HepG2 (cell line): ENCODE results near the gene TMEM63B. TPM values are rescaled to one million over a fixed set of nuclear protein-coding genes. Genes with fewer than 3 reads are reported as not detected.
A peak's percentile ranks its signal among the peaks of the same experiment; 100 is the strongest.

Source experiments
- CBFB ChIP-seq: sonication (generic); formaldehyde crosslinking; IDR thresholded peaks from 2 replicates; pipeline ENCODE4 v1.4.0; 2020; ENCODE audit warnings: missing genetic modification reagents
- IKZF4 ChIP-seq: sonication (generic); formaldehyde crosslinking; IDR thresholded peaks from 2 replicates; pipeline ENCODE4 v1.5.1; 2020; ENCODE audit warnings: borderline replicate concordance, mild to moderate bottlenecking, low read depth, missing genetic modification reagents; ENCODE audit errors: not compliant biosample characterization
- JUN ChIP-seq: sonication (generic); formaldehyde crosslinking; IDR thresholded peaks from 2 replicates; pipeline ENCODE4 v1.4.0; 2020; ENCODE audit warnings: mild to moderate bottlenecking, missing genetic modification reagents
- KLF11 ChIP-seq: IDR thresholded peaks from 2 replicates; pipeline ENCODE4 v1.6.1; 2016; ENCODE audit warnings: missing compliant biosample characterization
- KLF15 ChIP-seq: sonication (generic); formaldehyde crosslinking; IDR thresholded peaks from 2 replicates; pipeline ENCODE4 v1.8.1; 2023; ENCODE audit warnings: borderline replicate concordance, mild to moderate bottlenecking, inconsistent platforms, missing genetic modification reagents, mixed read lengths
- MED1 ChIP-seq: sonication (generic); formaldehyde crosslinking; IDR thresholded peaks from 2 replicates; pipeline ENCODE4 v1.4.0; 2020; ENCODE audit warnings: missing genetic modification reagents
- MED13 ChIP-seq: sonication (generic); formaldehyde crosslinking; IDR thresholded peaks from 2 replicates; pipeline ENCODE4 v1.5.0; 2020; ENCODE audit warnings: missing genetic modification reagents
- MYC ChIP-seq: sonication (generic); formaldehyde crosslinking; IDR thresholded peaks from 2 replicates; pipeline ENCODE4 v1.9.0; 2021; ENCODE audit warnings: missing genetic modification reagents, borderline replicate concordance
- PAWR ChIP-seq: sonication (generic); formaldehyde crosslinking; IDR thresholded peaks from 2 replicates; pipeline ENCODE4 v1.4.0; 2020; ENCODE audit warnings: missing genetic modification reagents, mild to moderate bottlenecking, borderline replicate concordance
- PAX8 ChIP-seq: sonication (generic); formaldehyde crosslinking; IDR thresholded peaks from 2 replicates; pipeline ENCODE4 v1.8.0; 2022; ENCODE audit warnings: mild to moderate bottlenecking, missing genetic modification reagents, borderline replicate concordance
- PITX1 ChIP-seq: sonication (generic); formaldehyde crosslinking; IDR thresholded peaks from 2 replicates; pipeline ENCODE4 v1.5.1; 2020; ENCODE audit warnings: mild to moderate bottlenecking, missing genetic modification reagents
- TBL1XR1 ChIP-seq: fragments of 150-350 bp; IDR thresholded peaks from 2 replicates; pipeline ENCODE4 v1.6.1; 2014; ENCODE audit warnings: borderline replicate concordance, low read length; ENCODE audit not compliant: partially characterized antibody
- U2AF2 ChIP-seq: fragments of 200-400 bp; formaldehyde crosslinking; IDR thresholded peaks from 2 replicates; pipeline ENCODE4 v1.6.1; 2017; ENCODE audit warnings: low read depth, mild to moderate bottlenecking, low read length
- ZNF337 ChIP-seq: sonication (generic); formaldehyde crosslinking; IDR thresholded peaks from 2 replicates; pipeline ENCODE4 v1.5.1; 2020; ENCODE audit warnings: missing genetic modification reagents, low read depth, mild to moderate bottlenecking, borderline replicate concordance
- ZNF501 ChIP-seq: sonication (generic); formaldehyde crosslinking; IDR thresholded peaks from 2 replicates; pipeline ENCODE4 v1.5.1; 2020; ENCODE audit warnings: mild to moderate bottlenecking, moderate library complexity, missing genetic modification reagents
- ZNF629 ChIP-seq: sonication (generic); formaldehyde crosslinking; conservative IDR thresholded peaks from 2 replicates; pipeline ENCODE4 v1.5.0; 2020; ENCODE audit warnings: missing genetic modification reagents
- ZNF784 ChIP-seq: sonication (generic); formaldehyde crosslinking; IDR thresholded peaks from 2 replicates; pipeline ENCODE4 v1.5.1; 2020; ENCODE audit warnings: missing genetic modification reagents, mild to moderate bottlenecking, borderline replicate concordance
- polyA plus RNA-seq, 8 experiments: library from polyadenylated mRNA; depleted of rRNA in 3 of 8; stranded (reverse) in 7 of 8; unstranded in 1 of 8; fragments of >200 nt; fragmentation: Illumina TruSeq in 4 of 8; extraction: Trizol in 4 of 8; gene quantifications; 2 replicates each; pipeline versions ENCODE4 v1.2.1 to v1.2.3, GENCODE V29; 2011 to 2016; ENCODE audit warnings: low read depth in 4 of 8, missing spikeins in 1 of 8, mixed read lengths in 1 of 8; ENCODE audit not compliant: insufficient read depth in 1 of 8
- total RNA-seq, 5 experiments: library from RNA; depleted of rRNA; stranded (reverse); fragments of >200 nt; fragmentation: Illumina TruSeq; extraction: Trizol; gene quantifications; 2 replicates each; pipeline ENCODE4 v1.2.3, GENCODE V29; 2016; ENCODE audit warnings: low read depth in 1 of 5
- TF ChIP-seq, protein P1 (sequence below): conservative IDR thresholded peaks from 2 replicates; pipeline ENCODE4 v1.6.1; 2018; ENCODE audit warnings: missing genetic modification reagents
- TF ChIP-seq, protein P2 (sequence below): sonication (generic); formaldehyde crosslinking; IDR thresholded peaks from 2 replicates; pipeline ENCODE4 v1.4.0; 2020; ENCODE audit warnings: missing genetic modification reagents, mild to moderate bottlenecking, borderline replicate concordance

Gene TMEM63B
- total and polyA plus RNA-seq, 2 of the 13 experiments (the other 11 are each of a cell fraction or from before 2014, with no cell fraction given) = 27.4 to 75.8 TPM

DNA sequence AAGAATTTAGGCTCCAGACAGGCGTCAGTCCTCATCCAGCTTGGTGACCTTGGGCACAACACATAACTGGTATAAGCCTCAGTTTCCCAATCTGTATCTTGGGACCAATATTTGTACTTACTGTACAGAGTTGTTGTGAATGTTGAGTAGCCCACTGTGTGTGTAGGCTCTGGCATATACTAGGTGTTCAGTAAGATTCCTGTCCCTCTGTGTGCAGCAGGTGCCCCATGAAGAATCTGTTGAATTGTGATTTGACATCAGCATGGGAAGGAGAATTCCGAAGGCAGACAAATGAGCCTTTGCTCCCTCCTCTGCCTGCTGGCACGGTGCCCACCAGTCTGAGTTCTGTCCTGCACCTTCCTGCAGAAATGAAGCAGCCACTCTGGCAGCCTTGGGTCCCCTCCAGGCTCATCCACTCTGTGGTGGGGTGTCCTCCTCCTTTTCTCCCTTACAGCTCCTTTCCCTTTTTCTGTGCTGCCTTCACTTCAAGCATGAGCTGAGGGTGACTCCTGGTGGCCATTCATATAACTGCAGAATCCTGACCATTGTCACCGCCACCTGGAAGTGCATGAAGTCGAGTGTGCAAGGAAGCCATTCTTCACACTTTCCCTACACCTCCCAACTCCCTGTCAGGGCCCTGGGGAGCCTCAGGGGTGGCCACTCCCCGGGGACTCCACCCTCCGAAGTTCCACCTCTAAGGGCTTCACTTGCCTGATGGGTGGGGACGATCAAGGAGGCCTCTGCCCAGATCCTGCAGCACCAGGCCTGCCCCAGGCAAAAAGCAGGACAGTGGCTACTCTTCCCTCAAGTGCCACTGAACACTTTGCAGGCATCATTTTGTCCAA lies 48.3 kb upstream of the TMEM63B start (continued):
- TF ChIP-seq ZNF629 (CRISPR knock-in tag) (peak; percentile 93), CBFB (no peak), IKZF4 (CRISPR knock-in tag) (peak; percentile 50), PAWR (CRISPR knock-in tag) (0 out of 2 replicates have a peak, but pooled peaks have one; percentile 75), MYC (CRISPR knock-in tag) (0 out of 2 replicates have a peak, but pooled peaks have one; percentile 19), PAX8 (CRISPR knock-in tag) (no peak), JUN (CRISPR knock-in tag) (no peak), TBL1XR1 (peak; percentile 57), U2AF2 (no peak), KLF15 (no peak), MED13 (no peak), ZNF337 (CRISPR knock-in tag) (peak; percentile 17; the same call in 1 of the 2 replicates), PITX1 (CRISPR knock-in tag) (peak; percentile 63; the same call in 1 of the 2 replicates), ZNF501 (CRISPR knock-in tag) (peak; percentile 73; the same call in 1 of the 2 replicates), MED1 (peak; percentile 74), ZNF784 (CRISPR knock-in tag) (peak; percentile 74; the same call in 1 of the 2 replicates), KLF11 (CRISPR knock-in tag) (no peak)
- TF ChIP-seq, protein P1, sequence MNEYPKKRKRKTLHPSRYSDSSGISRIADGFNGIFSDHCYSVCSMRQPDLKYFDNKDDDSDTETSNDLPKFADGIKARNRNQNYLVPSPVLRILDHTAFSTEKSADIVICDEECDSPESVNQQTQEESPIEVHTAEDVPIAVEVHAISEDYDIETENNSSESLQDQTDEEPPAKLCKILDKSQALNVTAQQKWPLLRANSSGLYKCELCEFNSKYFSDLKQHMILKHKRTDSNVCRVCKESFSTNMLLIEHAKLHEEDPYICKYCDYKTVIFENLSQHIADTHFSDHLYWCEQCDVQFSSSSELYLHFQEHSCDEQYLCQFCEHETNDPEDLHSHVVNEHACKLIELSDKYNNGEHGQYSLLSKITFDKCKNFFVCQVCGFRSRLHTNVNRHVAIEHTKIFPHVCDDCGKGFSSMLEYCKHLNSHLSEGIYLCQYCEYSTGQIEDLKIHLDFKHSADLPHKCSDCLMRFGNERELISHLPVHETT (CRISPR knock-in tag) = 0 out of 2 replicates have a peak, but pooled peaks have one; percentile 25
- TF ChIP-seq, protein P2, sequence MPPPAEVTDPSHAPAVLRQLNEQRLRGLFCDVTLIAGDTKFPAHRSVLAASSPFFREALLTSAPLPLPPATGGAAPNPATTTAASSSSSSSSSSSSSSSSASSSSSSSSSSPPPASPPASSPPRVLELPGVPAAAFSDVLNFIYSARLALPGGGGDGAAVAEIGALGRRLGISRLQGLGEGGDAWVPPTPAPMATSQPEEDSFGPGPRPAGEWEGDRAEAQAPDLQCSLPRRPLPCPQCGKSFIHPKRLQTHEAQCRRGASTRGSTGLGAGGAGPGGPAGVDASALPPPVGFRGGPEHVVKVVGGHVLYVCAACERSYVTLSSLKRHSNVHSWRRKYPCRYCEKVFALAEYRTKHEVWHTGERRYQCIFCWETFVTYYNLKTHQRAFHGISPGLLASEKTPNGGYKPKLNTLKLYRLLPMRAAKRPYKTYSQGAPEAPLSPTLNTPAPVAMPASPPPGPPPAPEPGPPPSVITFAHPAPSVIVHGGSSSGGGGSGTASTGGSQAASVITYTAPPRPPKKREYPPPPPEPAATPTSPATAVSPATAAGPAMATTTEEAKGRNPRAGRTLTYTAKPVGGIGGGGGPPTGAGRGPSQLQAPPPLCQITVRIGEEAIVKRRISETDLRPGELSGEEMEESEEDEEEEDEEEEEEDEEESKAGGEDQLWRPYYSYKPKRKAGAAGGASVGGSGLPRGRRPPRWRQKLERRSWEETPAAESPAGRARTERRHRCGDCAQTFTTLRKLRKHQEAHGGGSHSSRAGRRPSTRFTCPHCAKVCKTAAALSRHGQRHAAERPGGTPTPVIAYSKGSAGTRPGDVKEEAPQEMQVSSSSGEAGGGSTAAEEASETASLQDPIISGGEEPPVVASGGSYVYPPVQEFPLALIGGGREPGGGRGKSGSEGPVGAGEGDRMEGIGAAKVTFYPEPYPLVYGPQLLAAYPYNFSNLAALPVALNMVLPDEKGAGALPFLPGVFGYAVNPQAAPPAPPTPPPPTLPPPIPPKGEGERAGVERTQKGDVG (CRISPR knock-in tag) = no peak
